WTC11 (cell line): ENCODE results near the gene SRD5A1.

Source experiments
- AFF4 ChIP-seq: sonication (generic); formaldehyde crosslinking; IDR thresholded peaks from 2 replicates; pipeline ENCODE4 v1.8.1; 2023; ENCODE audit warnings: mild to moderate bottlenecking, missing genetic modification reagents, borderline replicate concordance
- ATF2 ChIP-seq: sonication (generic); formaldehyde crosslinking; IDR thresholded peaks from 2 replicates; pipeline ENCODE4 v1.8.1; 2022; ENCODE audit warnings: low read depth, missing genetic modification reagents, borderline replicate concordance
- ATF3 ChIP-seq: sonication (generic); formaldehyde crosslinking; conservative IDR thresholded peaks from 2 replicates; pipeline ENCODE4 v1.8.1; 2022; ENCODE audit warnings: mild to moderate bottlenecking, missing genetic modification reagents
- CREB1 ChIP-seq: sonication (generic); formaldehyde crosslinking; IDR thresholded peaks from 2 replicates; pipeline ENCODE4 v1.8.0; 2023; ENCODE audit warnings: mild to moderate bottlenecking, missing genetic modification reagents
- CTCF ChIP-seq: fragments of 200-600 bp; IDR thresholded peaks from 2 replicates; pipeline ENCODE4 v1.8.0; 2022; ENCODE audit warnings: antibody characterized with exemption
- FOXP1 ChIP-seq: sonication (generic); formaldehyde crosslinking; IDR thresholded peaks from 2 replicates; pipeline ENCODE4 v1.8.0; 2022; ENCODE audit warnings: missing genetic modification reagents, mild to moderate bottlenecking, moderate library complexity, borderline replicate concordance
- HMGXB4 ChIP-seq: sonication (generic); formaldehyde crosslinking; IDR thresholded peaks from 2 replicates; pipeline ENCODE4 v1.8.1; 2023; ENCODE audit warnings: mild to moderate bottlenecking, moderate library complexity, missing genetic modification reagents
- MAX ChIP-seq: sonication (generic); formaldehyde crosslinking; IDR thresholded peaks from 2 replicates; pipeline ENCODE4 v1.8.0; 2022; ENCODE audit warnings: mild to moderate bottlenecking, missing genetic modification reagents
- NFYB ChIP-seq: sonication (generic); formaldehyde crosslinking; conservative IDR thresholded peaks from 2 replicates; pipeline ENCODE4 v1.8.0; 2022; ENCODE audit warnings: low read depth, missing genetic modification reagents
- NR2C2 ChIP-seq: sonication (generic); formaldehyde crosslinking; IDR thresholded peaks from 2 replicates; pipeline ENCODE4 v1.8.0; 2022; ENCODE audit warnings: mild to moderate bottlenecking, missing genetic modification reagents
- PRDM15 ChIP-seq: sonication (generic); formaldehyde crosslinking; IDR thresholded peaks from 2 replicates; pipeline ENCODE4 v1.8.0; 2022; ENCODE audit warnings: missing genetic modification reagents
- ZNF281 ChIP-seq: sonication (generic); formaldehyde crosslinking; IDR thresholded peaks from 2 replicates; pipeline ENCODE4 v1.8.0; 2023; ENCODE audit warnings: mild to moderate bottlenecking, missing genetic modification reagents

GRCh38 chr5:6631441-6631840 lies 1.8 kb upstream of the SRD5A1 start:
- TF ChIP-seq CTCF: no peak
- no peak for TF ChIP-seq NR2C2 (CRISPR knock-in tag)
- no peak for TF ChIP-seq PRDM15
- TF ChIP-seq ATF3: no peak
- no peak for TF ChIP-seq MAX (CRISPR knock-in tag)
- TF ChIP-seq HMGXB4: no peak
- TF ChIP-seq NFYB (CRISPR knock-in tag): no peak
- no peak for TF ChIP-seq CREB1 (CRISPR knock-in tag)
- TF ChIP-seq ATF2 (CRISPR knock-in tag): no peak
- TF ChIP-seq AFF4 (CRISPR knock-in tag): no peak
- no peak for TF ChIP-seq FOXP1
- TF ChIP-seq ZNF281 (CRISPR knock-in tag): no peak
